ENCODE measurements around the gene SOCS2. TPM values are rescaled to one million over a fixed set of nuclear protein-coding genes. Genes with fewer than 3 reads are reported as not detected.
A peak's percentile ranks its signal among the peaks of the same experiment; 100 is the strongest.
"Not testable (repeated sequence)": the region's sequence is repeated elsewhere in the genome, so short reads cannot be mapped to it uniquely, and the experiment has no call there.

The SOCS2 gene
- total and polyA plus RNA-seq, 2 of the 13 experiments (the other 11 are each of a cell fraction or from before 2014, with no cell fraction given): 0.62 to 1.5 TPM

GRCh38 chr12:93552427-93552826, 20.0 kb upstream of the SOCS2 start (continued):
- TF ChIP-seq ZNF598 (CRISPR knock-in tag; IDR thresholded peaks at IDR 0.05; ENCODE audit: borderline replicate concordance): no peak

GRCh38 chr12:93557879-93558278, 14.6 kb upstream of the SOCS2 start:
- in situ Hi-C loops (cut with HindIII; ENCODE audit: extremely low pct_ligation_motif_present, low pct_unique_long_range_greater_than_20kb); H3K79me2 ChIP-seq (ENCODE audit: insufficient read depth, low read length); H3K9ac ChIP-seq (ENCODE audit: insufficient read depth, low read depth, low read length); H2AFZ ChIP-seq (ENCODE audit: low read length); DNase-seq (ENCODE audit: low spot score); H3K27ac ChIP-seq (ENCODE audit: extremely low read length, insufficient read depth, low read length); H3K4me2 ChIP-seq (ENCODE audit: low read depth, low read length); FAIRE-seq; CTCF ChIA-PET (ENCODE audit: low intra/inter-chr PET ratio, low total read pairs); BruUV-seq (replicated peaks); H3K4me1 ChIP-seq (ENCODE audit: insufficient read depth, low read length); ATAC-seq; H4K20me1 ChIP-seq (ENCODE audit: insufficient read depth, low read length); H3K4me3 ChIP-seq (replicated peaks in 1 of 3; ENCODE audit: insufficient read depth in 1 of 3, low read depth in 2 of 3, low read length in 3 of 3); H3K27me3 ChIP-seq (ENCODE audit: control insufficient read depth in 1 of 2, insufficient read depth in 2 of 2, low read length in 2 of 2); POLR2A ChIA-PET; intact Hi-C loops (cut with micrococcal nuclease; ENCODE audit: unreplicated experiment); H3K36me3 ChIP-seq (replicated peaks in 1 of 2; ENCODE audit: control insufficient read depth in 1 of 2, insufficient read depth in 2 of 2, low read length in 2 of 2): not testable (repeated sequence)
- H3K9me3 ChIP-seq (ENCODE audit: low read length): peaks cover 14% of the 10 kb centered on the region; the same call in 1 of the 2 replicates

DNA sequence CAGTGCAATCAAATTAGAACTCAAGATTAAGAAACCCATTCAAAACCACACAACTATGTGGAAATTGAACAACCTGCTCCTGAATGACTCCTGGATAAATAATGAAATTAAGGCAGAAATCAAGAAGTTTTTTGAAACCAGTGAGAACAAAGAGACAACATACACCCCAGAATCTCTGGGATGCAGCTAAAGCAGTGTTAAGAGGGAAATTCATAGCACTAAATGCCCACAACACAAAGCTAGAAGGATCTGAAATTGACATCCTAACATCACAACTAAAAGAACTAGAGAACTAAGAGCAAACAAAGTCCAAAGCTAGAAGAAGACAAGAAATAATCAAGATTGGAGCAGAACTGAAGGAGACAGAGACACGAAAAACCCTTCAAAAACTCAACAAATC, 13.8 kb upstream of the SOCS2 start:
- TF ChIP-seq ZFP90 (CRISPR knock-in tag; IDR thresholded peaks at IDR 0.05; ENCODE audit: borderline replicate concordance): peak; percentile 95
- H4K20me1 ChIP-seq (ENCODE audit: insufficient read depth, low read length); intact Hi-C loops (cut with micrococcal nuclease; ENCODE audit: unreplicated experiment); FAIRE-seq; H3K79me2 ChIP-seq (ENCODE audit: insufficient read depth, low read length); H3K4me2 ChIP-seq (ENCODE audit: low read depth, low read length); H3K27ac ChIP-seq (ENCODE audit: extremely low read length, insufficient read depth, low read length); H3K4me3 ChIP-seq (replicated peaks in 1 of 3; ENCODE audit: insufficient read depth in 1 of 3, low read depth in 2 of 3, low read length in 3 of 3); CTCF ChIA-PET (ENCODE audit: low intra/inter-chr PET ratio, low total read pairs); ATAC-seq; H2AFZ ChIP-seq (ENCODE audit: low read length); POLR2A ChIA-PET; BruUV-seq (replicated peaks); H3K27me3 ChIP-seq (ENCODE audit: control insufficient read depth in 1 of 2, insufficient read depth in 2 of 2, low read length in 2 of 2); DNase-seq (ENCODE audit: low spot score); H3K9ac ChIP-seq (ENCODE audit: insufficient read depth, low read depth, low read length); in situ Hi-C loops (cut with HindIII; ENCODE audit: extremely low pct_ligation_motif_present, low pct_unique_long_range_greater_than_20kb); H3K36me3 ChIP-seq (replicated peaks in 1 of 2; ENCODE audit: control insufficient read depth in 1 of 2, insufficient read depth in 2 of 2, low read length in 2 of 2): not testable (repeated sequence)
- Histone ChIP-seq H3K9me3 (ENCODE audit: low read length) (peaks cover 14% of the 10 kb centered on the region; the same call in 1 of the 2 replicates), H3K4me1 (ENCODE audit: insufficient read depth, low read length) (peaks cover 12% of the 10 kb centered on the region)
- WGBS (ENCODE audit: low lambda C conversion rate): 17% methylated on average over 1 of the region's 1 CpG
